ENCODE measurements around the gene GATB. TPM values are rescaled to one million over a fixed set of nuclear protein-coding genes. Genes with fewer than 3 reads are reported as not detected.
A peak's percentile ranks its signal among the peaks of the same experiment; 100 is the strongest.
"Not testable (repeated sequence)": the region's sequence is repeated elsewhere in the genome, so short reads cannot be mapped to it uniquely, and the experiment has no call there.

GATB gene
- total and polyA plus RNA-seq, 2 experiments from 2014 or later: 17.7 to 18.9 TPM

GRCh38 chr4:151731670-151732069 is 29.1 kb downstream of the GATB start:
- H3K4me3 Mint-ChIP-seq; H2AFZ ChIP-seq; H3K27me3 Mint-ChIP-seq (ENCODE audit: insufficient read depth, low read depth, poor library complexity); H3K9me2 ChIP-seq (ENCODE audit: insufficient read depth); H3K27me3 ChIP-seq (ENCODE audit: insufficient read depth); H4K20me1 ChIP-seq (replicated peaks; ENCODE audit: insufficient read depth); H3K4me3 ChIP-seq; H3K36me3 ChIP-seq (ENCODE audit: insufficient read depth); H3K4me1 Mint-ChIP-seq; H3K27ac ChIP-seq (ENCODE audit: low read depth); H3K4me1 ChIP-seq (ENCODE audit: insufficient read depth); H3K4me2 ChIP-seq; ATAC-seq; DNase-seq (ENCODE audit: low spot score); H3F3A ChIP-seq (replicated peaks; ENCODE audit: low read depth); H3K27ac Mint-ChIP-seq: not testable (repeated sequence)
- Mint-ChIP-seq H3K9me3 (peaks cover 28% of the 10 kb centered on the region), H3K36me3 (ENCODE audit: low read depth) (peaks cover 40% of the 10 kb centered on the region)
- peaks cover 12% of the 10 kb centered on the region; the same call in 1 of the 2 replicates for H3K79me2 ChIP-seq (replicated peaks; ENCODE audit: insufficient read depth)

GRCh38 chr4:151729731-151730559 is 30.9 kb downstream of the GATB start:
- no peaks in the 10 kb centered on the region for H3K4me1 ChIP-seq (ENCODE audit: insufficient read depth)
- Mint-ChIP-seq H3K9me3 (peaks cover 15% of the 10 kb centered on the region), H3K27me3 (ENCODE audit: insufficient read depth, low read depth, poor library complexity) (peaks cover 5% of the 10 kb centered on the region), H3K27ac (peak overlapping the region; percentile 36; the same call in 1 of the 2 replicates), H3K36me3 (ENCODE audit: low read depth) (peaks cover 25% of the 10 kb centered on the region), H3K4me1 (peaks cover 4% of the 10 kb centered on the region; the same call in 1 of the 3 replicates), H3K4me3 (no peak overlapping the region)
- peaks cover 12% of the 10 kb centered on the region; the same call in 1 of the 2 replicates for H3K79me2 ChIP-seq (replicated peaks; ENCODE audit: insufficient read depth)
- H3K9me2 ChIP-seq (ENCODE audit: insufficient read depth): peaks cover 5% of the 10 kb centered on the region; the same call in 1 of the 2 replicates
- no peak overlapping the region for H3K27ac ChIP-seq (ENCODE audit: low read depth)
- H4K20me1 ChIP-seq (replicated peaks; ENCODE audit: insufficient read depth): no peaks in the 10 kb centered on the region
- H2AFZ ChIP-seq: no peak overlapping the region
- H3K4me2 ChIP-seq: no peak overlapping the region
- DNase-seq (ENCODE audit: low spot score) (peak; percentile 46), ATAC-seq (peak; percentile 42; the same call in 2 of the 3 replicates)
- no peaks in the 10 kb centered on the region for H3K27me3 ChIP-seq (ENCODE audit: insufficient read depth)
- no peak overlapping the region for H3K4me3 ChIP-seq
- no peaks in the 10 kb centered on the region for H3F3A ChIP-seq (replicated peaks; ENCODE audit: low read depth)
- no peaks in the 10 kb centered on the region for H3K36me3 ChIP-seq (ENCODE audit: insufficient read depth)
- no peak for TF ChIP-seq ETS1 (IDR thresholded peaks at IDR 0.05)
- TF ChIP-seq JUNB (IDR thresholded peaks at IDR 0.05; ENCODE audit: unreplicated experiment): no peak
- no peak for TF ChIP-seq ZNF331 (CRISPR knock-in tag; IDR thresholded peaks at IDR 0.05; ENCODE audit: low read depth)
- TF ChIP-seq EZH2 (IDR thresholded peaks at IDR 0.05; ENCODE audit: low read depth, unreplicated experiment): no peak
- TF ChIP-seq ZNF114 (CRISPR knock-in tag; IDR thresholded peaks at IDR 0.05): no peak
- no peak for TF ChIP-seq REST (IDR thresholded peaks at IDR 0.05; ENCODE audit: unreplicated experiment)
- TF ChIP-seq ZNF462 (CRISPR knock-in tag; IDR thresholded peaks at IDR 0.05): no peak
